GM18526 (cell line): ENCODE measurements around the gene MOCOS.

Source experiments
- POLR2A ChIP-seq: IDR thresholded peaks from 3 replicates; pipeline ENCODE4 v1.6.1; 2011; ENCODE audit not compliant: insufficient read length; ENCODE audit errors: extremely low read depth

The MOCOS gene, protein sequence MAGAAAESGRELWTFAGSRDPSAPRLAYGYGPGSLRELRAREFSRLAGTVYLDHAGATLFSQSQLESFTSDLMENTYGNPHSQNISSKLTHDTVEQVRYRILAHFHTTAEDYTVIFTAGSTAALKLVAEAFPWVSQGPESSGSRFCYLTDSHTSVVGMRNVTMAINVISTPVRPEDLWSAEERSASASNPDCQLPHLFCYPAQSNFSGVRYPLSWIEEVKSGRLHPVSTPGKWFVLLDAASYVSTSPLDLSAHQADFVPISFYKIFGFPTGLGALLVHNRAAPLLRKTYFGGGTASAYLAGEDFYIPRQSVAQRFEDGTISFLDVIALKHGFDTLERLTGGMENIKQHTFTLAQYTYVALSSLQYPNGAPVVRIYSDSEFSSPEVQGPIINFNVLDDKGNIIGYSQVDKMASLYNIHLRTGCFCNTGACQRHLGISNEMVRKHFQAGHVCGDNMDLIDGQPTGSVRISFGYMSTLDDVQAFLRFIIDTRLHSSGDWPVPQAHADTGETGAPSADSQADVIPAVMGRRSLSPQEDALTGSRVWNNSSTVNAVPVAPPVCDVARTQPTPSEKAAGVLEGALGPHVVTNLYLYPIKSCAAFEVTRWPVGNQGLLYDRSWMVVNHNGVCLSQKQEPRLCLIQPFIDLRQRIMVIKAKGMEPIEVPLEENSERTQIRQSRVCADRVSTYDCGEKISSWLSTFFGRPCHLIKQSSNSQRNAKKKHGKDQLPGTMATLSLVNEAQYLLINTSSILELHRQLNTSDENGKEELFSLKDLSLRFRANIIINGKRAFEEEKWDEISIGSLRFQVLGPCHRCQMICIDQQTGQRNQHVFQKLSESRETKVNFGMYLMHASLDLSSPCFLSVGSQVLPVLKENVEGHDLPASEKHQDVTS

DNA sequence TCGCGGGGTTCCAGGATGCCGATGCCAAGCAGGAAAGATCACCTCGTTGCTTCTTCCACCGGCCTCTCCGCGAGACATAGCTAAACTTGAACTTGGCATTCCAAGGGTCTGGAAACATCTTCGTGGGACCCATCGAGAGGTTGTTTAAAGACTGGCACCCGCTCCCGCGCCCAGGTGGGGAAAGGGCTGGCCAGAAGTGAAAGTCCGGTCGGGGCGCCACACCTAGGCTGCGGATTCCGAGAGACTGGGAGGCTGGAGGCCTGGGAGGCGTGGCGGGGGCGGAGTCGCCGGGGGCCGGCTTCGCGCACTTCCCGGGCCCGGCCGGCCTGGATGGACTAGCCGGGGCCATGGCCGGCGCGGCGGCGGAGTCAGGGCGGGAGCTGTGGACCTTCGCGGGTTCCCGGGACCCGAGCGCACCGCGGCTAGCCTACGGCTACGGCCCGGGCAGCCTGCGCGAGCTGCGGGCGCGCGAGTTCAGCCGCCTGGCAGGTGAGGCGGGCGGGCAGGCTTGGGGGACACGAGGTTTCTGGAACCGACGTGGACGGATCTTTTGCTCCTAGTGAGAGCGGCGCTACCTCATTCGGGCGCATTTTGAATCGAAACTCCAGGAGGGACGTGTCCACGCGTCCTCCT lies at the start of gene MOCOS:
MOCOS (plus strand) TSS at position 305 of the 633 bp plus-strand sequence; CDS start at position 348, 43 bp downstream.
- TF ChIP-seq POLR2A = no peak

DNA sequence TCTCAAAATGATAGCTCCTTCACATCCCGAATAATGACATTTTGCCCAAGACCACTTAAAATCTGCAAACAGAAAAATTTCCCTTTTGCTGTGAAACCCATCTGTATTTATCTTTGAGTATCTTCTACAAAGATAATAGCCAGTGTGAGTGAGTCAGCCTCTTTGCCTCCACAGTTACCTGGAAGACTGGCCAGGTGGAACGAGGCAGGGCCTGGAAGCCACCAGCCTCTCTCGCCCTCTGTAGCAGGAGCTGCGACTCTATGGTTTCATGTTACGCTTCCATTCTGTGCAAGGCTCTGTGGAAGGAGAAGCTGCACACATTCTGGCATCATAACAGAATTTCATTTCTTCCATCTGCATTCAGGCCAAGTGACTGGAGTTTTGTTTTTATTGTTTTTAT lies 48.1 kb upstream of the MOCOS start:
- TF ChIP-seq POLR2A = no peak

DNA sequence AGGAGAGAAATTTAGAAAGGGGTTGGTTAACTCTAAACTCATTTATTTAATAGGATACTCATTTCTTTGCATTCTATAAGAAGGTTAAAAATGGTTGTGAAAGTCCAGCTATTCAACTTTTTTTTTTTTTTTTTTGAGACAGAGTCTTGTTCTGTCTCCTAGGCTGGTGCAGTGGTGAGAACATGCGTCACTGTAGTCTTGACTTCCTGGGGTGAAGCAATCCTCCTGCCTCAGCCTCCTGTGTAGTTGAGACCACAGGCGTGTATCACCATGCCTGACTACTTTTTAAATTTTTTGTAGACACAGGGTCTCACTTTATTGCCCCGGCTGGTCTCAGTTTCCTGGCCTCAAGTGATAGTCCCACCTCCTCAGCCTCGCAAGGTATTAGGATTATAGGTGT lies 45.7 kb upstream of the MOCOS start:
- no peak for TF ChIP-seq POLR2A

DNA sequence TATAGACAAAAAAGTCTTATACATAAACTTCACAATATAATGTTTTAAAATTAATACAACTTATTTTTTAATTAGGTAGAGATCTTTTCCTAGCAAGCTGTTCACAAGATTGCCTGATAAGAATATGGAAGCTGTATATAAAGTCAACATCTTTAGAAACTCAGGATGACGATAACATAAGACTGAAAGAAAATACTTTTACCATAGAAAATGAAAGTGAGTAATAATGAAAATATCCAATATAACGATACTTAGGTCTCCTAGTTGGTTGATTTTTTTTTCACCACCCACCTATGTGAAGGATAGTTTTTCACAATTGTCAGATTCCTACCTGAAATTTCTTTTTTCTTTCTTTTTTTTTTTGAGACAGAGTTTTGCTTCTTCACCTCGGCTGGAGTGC lies 44.5 kb upstream of the MOCOS start:
- TF ChIP-seq POLR2A = no peak

DNA sequence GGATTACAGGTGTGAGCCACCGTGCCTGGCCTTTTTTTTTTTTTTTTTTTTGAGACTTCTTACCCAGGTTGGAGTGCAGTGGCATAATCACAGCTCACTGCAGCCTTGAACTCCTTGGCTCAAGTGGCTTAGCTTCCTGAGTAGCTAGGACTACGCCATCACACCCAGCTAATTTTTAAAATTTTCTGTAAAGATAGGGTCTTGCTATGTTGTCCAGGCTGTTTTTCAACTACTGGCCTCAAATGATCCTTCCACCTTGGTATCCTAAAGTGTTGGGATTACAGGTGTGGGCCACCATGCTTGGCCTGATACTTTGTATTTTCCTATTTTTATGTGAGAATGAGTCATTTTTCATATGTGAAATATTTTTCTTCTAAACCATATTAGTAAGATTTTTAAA lies 43.9 kb upstream of the MOCOS start:
- TF ChIP-seq POLR2A = no peak

DNA sequence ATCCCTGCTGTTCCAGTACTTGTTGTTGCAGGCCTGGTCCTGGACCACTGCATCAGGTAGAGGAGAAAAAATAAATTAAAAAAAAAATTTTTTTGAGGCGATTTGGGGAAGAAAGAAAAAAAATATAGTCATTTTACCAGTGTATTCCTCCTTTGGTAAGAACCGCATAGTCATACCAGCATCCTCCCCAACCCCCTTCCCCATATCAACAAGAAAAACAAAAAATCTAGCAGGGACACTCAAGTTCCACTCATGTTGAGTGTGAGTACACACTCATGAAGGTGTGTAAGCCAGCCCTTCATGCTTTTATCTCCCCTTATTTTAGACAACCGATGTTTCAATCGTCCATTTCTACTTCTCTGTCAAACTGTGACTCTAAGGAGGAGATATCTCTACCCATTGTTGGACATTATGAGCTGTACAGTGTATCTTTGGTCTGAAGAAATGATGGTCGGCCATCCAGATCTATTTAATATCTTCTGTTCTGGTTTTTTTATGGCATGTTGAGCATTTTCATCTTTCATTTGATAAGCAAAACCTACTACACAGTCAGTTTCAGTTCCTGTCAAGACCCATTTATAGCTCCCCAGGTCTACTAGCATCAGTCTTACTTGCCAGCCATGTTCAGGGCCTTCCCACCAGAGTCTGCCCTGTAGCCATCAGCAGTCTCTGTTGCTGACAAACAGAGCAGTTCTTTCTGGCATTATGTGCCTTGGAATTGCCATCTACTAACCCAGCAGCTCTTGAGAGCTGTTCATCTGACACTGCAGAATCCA lies 37.6 kb upstream of the MOCOS start:
- TF ChIP-seq POLR2A = no peak

DNA sequence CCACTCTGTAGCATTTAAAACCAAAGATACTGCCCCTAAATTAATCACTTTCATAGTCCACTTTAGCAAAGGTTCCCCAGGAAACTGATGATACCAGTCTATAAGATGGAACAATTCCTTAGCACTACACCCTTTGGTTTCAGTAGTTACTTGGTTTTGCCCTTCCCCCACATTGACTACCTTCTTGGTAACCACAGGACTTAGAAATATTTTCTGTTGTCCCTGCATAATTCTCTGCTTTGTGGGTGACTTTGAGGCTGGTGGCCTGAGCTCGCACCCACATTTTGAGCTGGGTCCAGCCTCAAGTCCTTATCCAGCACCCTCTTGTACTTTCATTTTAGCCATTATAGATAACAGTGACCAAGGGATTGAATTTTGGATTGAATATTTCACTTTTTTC lies 34.5 kb upstream of the MOCOS start:
- TF ChIP-seq POLR2A = no peak

DNA sequence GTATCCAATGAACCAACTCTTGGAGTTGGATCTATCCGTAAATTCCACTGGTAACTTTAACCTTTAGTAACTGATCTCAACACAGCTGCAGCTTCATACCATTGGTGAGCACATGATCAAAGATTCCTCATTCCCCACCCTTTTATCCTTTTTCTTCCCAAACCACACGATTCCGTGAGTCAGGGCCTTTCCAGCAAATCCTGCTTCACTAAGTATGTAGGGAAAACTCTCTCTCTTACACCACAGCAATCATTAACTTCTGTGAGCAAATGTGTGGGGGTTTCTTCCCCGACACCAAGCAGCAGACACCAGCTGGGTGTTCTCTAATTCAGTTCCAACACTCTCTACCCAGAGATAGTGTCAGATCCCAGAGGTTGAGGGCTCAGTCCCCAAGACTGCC lies 34.1 kb upstream of the MOCOS start:
- no peak for TF ChIP-seq POLR2A

DNA sequence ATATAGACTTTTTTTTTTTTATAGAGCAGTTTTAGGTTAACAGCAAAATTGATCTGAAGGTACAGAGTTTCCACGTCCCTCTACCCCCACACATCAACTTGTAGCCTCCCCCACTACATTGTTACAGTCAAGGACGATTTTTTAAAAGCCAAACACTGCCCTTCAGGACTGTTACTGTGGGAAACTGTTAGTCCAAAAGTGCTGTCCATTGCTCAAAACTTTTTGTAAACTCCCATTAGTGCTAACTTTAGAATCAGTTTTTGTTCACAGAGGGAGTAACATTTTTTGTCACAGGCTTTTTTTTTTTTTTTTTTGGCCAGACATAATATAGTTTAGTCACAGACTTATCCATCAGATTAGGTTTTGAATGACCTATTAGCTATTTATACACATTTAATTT lies 33.5 kb upstream of the MOCOS start:
- TF ChIP-seq POLR2A = no peak

DNA sequence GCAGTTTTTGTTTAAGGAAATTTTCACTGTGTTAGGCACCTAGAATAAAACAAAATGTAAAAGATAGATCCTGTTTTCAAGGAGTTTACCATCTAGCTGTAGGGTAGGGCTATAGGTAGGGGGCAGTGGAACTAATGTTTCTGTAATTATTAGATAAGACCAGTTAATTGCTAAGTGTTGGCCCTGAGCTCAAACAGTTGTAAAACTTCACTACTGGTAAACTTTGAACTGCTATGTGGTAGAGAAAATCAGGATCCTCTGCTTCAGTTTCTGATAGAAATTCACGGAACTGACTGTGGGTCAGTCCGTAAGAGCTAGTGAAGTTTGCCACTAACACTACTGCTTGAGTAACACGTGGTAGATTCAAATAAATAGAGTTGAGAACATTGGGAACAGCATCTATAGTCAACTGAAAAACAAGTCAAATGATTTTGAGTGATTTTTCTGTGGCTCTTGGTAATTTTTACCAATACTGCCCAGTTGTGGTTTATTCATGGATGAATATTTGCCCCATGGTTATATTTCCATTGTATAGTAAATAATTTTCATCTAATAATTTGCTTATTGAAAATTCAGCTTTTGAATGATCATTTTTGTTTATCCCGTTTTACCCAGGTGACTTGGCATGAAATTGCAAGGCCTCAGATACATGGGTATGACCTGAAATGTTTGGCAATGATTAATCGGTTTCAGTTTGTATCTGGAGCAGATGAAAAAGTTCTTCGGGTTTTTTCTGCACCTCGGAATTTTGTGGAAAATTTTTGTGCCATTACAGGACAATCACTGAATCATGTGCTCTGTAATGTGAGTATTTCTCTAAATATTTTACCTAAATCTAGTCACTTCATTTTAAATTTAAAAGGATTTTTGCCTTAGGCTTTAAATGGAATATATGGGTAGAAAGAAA lies 31.2 kb upstream of the MOCOS start:
- TF ChIP-seq POLR2A = no peak

DNA sequence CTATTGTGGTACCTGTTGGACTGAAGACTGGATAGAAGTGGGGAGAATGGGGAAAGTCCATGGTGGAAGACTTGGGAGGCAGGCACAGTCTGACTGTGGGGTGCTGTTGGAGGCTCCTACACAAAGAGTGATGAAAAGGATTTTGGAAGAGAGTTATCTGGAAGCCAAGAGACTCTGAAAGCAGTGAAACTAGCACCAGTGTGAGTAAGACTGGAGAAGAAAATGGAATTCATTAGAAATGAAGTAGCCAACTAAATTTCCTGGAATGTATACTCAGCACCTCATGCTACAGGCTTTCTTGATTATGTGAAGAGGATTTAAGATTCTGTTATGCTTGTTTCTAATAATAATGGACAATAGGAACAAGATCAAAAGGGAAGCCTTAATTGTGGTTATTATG lies 29.9 kb upstream of the MOCOS start:
- no peak for TF ChIP-seq POLR2A

DNA sequence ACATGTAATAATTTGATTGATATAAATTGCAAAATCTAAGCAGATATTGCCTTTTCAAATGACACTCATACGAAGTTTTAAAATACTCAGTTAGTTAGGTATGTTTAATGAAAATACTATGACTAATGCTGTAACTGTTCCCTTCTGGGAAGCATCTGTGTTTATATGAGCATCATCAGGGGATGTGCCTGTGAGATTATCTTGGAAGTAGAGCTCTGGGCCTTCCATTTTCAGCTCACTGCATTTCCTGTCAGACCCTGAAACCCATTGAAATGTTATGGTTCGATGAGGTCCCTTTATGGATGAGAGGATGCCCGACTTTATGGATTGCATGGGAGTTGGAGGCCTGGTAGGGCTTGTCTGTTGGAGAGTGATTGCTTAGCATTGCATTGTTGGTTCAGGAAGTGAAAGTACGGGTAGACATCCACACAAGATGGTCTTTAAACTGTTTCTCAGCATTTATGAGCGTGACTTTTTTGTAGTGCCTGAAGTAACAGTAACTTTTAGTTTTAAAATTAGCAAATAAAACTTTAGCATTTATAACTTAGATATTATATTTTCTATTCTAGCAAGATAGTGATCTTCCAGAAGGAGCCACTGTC lies 28.9 kb upstream of the MOCOS start:
- no peak for TF ChIP-seq POLR2A

DNA sequence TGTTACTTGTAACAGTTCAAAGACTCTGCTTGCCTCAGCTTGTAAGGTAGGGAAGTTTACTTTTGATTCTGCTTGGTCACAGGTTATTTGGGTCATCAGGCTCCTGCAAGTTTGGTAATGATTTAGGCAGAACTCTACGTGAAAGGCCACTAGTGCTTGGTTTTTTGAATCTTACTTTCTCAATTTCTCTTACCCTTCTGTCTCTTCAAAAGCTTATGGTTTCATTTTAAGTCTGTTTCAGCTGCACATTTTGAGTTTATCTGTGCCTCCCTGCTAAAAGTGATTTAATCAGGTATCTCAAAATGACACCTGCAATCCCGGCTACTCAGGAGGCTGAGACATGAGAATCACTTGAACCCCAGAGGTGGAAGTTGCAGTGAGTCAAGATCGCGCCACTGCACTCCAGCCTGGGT lies 26.3 kb upstream of the MOCOS start:
- no peak for TF ChIP-seq POLR2A

DNA sequence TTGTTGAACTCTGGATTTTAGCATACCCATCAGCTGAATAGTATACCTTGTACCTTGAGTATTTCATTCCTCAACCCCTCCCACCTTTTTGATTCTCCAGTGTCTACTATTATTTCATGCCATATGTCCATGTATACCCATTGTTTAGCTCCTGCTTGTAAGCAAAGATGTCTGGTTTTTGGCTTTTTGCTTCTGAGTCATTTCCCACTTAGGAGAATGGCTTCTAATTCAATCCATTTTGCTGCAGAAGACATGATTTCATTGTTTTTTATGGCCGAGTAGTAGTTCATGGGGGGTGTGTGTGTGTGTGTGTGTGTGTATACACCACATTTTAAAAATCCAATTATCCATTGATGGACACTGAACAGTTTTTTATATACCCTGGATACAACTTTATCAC lies 24.3 kb upstream of the MOCOS start:
- no peak for TF ChIP-seq POLR2A
